ENCODE results near the gene TTLL5.

The TTLL5 gene

DNA sequence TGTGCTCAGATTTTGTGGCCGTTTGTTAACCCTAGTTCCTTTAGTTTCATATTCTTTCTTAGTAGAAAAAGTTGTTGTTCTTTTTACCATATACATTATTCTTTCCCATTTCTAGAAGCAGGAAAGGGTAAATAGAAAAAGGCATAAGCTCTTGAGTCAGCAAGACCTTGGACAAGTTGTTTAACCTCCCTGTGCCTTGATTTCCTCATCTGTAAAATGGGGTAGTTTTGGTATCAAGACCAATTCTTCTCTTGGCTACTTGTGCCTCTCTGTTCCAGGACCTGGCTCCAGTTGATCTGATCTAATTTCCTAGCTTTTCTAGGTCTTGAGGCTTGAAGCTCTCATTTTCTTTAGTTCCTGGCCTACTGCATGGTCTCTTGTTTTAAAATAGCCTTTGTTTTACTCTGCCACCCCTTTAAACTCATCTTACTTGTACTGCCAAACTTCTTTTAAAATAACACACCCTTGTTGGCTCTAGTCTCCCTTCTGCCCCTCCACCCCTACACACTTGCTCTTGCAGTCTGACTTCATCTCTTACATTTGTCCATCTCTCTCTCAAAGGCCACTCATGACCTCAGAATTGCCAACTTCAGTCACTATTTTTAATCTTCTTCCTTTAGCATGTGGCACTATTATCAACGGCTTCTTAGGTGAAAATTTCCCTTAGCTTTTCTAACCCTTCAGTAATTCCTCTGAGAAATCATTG, 143.7 kb downstream of the TTLL5 start:
- no peak for DNase-seq (ENCODE audit: low read depth in 2 of 2)

DNA sequence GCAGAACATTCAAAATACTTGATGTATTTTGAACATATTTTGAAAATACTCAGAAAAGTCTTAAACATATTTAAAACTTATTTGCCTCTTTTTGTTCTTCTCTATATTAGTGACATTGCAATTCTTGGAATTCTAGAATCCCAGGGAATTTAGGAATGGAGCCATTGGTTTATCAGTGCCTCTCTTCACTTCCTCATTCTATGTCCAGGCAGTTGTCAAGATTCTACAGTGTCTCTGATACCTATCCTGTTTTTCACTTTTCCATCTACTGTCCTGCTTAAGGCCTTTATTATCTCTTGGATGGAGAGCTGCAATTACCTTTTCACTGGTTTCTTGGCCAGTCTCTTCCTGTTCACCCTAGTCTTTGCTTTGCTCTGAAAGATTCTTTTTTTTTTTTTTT, 144.6 kb downstream of the TTLL5 start:
- no peak for DNase-seq (ENCODE audit: low read depth in 2 of 2)

DNA sequence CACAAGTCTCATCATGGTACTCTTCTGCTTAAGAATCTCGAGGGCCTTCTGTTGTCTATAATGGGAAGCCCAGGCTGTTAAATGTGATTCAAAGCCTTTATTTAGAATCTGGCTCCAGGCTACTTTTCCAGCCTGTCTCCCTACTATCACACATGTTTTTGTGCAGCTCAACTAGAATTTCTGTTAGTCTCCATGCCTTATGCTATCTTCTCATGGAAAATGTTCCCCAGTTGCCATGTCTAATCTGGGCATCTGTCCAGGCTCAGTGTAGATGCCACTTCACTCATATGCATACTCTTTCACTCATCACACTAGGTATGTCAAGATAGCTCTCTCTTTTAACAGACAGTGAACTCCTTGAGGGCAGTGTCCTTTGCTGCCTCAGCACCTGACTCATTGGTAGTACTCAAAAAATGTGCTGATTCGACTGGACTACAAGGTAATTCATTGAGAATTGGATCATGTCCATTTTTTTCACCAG, 145.3 kb downstream of the TTLL5 start:
- DNase-seq (ENCODE audit: low read depth in 2 of 2) = no peak

DNA sequence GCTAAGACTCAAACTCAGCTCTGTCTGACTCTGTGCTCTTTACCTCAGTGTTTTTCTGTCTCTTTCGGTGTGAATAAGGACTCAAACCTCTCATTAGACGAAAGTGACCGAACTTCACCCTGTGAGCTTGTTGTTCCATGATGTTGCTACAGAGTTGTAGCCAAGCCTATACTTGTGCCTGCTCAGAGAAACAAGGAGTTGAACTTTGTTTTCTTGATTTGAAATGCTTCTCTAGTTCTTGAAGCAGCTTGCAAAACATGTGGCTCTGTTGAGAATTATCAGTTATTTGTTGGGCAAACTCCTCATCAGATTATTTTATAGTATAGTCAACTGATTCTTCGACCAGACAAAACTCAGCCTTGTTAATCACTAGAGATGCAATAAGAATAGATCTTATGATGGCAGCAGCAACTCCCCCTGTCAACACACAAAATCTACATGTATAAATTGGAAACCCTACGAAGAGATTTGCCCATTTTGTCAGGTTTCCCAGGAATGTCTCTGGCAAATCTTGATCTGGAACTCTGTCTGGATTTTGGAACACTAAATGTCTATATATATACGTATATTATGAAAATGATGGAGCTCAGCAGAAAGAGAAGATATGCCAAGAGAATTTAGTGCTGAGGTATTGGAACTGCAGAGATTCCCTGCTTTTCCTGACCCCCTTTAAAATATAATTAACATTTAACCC, 146.8 kb downstream of the TTLL5 start:
- DNase-seq (ENCODE audit: low read depth in 2 of 2) = no peak

DNA sequence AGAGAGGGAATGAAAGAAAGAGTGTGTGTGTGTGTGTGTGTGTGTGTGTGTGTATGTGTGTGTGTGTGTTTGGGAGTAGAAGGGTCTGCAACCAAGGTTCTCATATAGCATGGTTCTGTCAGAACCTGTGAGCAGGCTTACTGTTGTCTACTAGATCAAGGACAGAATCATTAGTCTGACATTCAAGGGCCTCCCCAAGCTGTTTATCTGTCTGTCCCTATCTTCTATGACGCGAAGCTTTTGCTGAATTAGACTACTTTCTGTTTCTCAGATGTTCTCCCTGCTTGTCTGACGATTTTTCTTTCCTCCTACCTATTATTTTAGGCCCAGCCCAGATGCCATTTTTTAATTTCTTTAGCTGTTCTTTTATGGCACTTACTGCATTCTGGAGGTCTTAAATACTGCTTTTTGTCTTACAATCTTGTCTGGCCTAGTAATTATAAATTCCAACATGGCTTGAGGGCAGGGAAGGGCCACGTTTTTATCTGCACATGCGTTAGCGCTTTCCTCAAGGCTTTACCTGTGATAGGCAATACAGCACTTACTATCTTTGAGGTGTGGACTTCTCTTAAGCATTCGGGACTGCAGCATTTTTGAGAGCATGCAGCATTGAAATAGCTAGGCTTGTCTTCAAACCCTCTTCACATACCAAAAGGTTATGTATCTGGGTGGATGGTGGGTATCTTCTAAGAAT, 150.2 kb downstream of the TTLL5 start:
- DNase-seq (ENCODE audit: low read depth in 2 of 2) = no peak

DNA sequence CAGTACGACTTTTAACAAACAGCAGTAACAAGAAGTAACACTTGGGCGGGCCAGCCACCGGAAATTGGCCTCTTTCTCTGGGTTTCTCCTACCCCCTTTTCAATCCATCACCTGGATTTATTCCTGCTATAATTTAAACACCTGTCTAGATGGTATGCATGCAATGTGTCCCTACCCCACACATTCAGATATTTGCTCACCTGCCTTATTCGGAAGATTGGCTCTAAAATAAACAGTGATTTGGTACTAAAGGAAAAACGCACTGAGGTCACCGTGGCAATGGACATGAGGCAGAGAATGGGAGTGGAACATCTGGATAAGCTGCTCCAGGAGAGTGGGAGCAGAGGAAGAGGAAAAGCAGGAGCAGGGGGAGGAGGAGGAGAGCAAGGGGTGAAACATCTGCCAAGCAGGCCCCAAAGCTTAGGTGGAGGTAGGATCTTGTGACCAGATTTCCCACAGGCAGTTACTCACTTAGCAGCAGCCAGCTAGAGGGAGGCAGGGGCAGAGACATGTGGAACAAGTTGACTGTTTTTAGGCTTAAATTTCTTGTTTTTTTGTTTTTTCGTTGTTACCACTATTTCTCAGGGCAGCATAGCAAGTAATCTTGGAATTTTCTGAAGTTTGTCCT, 150.9 kb downstream of the TTLL5 start:
- DNase-seq (ENCODE audit: low read depth in 2 of 2) = no peak

DNA sequence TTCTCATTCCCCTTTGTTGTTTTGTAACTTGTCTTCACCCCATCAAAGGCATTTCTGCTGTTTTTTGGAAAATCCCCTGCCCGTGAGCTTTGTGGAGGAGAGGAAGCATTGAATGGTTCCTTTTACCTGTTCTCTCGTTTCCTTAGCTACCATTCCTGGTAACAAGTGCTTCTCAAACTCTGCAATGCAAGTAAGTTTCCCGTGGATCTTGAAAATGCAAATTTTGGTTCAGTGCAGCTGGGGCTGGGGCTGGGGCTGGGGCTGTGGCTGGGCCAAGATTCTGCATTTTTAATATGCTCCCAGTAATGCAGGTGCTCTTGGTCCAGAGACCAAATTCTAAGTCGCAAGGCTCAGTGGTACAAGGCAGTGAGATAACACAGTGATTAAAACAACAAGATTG, 151.6 kb downstream of the TTLL5 start:
- no peak for DNase-seq (ENCODE audit: low read depth in 2 of 2)

DNA sequence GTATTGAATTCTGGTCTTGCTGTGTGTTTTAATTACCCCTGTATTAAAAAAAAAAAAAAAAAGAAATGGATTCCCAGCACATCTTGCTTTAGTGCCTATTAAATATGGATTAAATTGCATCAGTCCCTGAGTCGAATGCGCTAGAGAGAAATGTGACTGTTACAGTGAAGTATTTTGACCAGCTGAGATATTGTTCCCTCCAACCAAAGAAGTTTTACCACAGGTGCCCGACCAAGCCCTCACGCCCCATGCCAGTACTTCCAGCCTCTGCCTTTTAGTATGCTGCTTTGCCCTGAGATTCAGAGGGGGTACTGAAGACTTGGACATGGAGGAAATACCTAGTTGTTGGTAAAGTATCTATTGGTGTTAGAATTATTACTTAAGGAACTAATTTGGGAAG, 159.7 kb downstream of the TTLL5 start:
- no peak for DNase-seq (ENCODE audit: low read depth in 2 of 2)

DNA sequence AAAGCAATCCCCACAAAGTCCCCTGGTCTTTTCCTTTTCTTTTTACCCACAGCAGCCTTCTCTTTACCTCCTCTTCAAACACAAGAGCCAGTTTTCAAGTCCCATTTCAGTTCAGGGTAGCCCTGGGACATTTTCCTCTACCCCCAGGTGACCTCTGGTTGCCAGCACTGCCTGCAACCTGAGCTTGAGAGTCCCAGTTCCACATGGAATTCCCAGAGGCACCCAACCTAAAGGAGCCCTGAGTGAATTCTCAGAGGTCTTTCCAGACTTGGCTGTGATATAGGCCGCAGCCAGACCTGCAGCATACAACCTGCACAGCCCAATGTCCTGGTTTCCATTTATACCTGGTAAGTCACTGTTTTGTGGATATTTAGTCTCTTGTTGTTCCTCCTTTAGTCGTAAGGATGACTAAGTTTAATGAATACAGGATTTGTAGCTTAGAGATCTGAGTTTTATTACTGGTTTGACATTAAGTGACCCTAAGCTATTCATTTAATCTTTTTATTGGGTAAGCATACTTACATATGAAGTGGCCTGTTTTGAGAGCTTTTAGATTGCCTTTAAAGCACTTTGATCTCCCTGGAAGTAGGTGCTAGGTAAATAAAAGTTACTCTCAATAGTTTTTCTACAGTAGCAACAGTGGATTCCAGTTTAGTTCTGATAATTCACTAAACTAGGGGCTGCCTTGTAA, 160.9 kb downstream of the TTLL5 start:
- no peak for DNase-seq (ENCODE audit: low read depth in 2 of 2)

DNA sequence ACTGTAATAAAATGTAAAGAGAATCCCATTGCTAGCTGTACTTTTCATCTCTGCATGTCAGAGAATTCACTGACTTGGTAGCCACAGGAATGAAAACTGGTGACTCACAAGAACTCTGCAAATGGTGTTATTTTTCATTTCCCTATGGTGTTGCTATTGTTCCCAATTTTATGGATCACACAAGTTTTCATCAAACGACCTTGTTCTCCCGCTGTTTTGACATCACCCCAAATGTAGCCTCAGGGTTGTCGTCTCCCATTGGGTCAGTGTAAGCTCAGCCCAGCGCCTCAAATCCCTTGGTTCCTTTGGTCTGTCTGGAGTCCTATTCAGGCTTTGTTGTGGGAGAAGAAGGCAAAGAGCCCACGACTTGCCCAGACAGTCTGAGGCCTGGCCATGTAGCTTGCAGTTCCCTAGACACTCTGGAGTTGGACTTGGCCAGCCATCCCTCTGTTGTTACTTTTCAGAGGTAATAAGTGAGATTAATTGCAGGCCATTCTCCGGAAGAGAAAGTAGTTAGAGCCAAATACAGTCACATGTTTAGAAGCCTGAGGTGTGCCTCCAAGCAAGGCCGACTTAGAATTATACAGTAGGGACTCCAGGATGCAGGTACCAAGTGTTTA, 161.6 kb downstream of the TTLL5 start:
- no peak for DNase-seq (ENCODE audit: low read depth in 2 of 2)

DNA sequence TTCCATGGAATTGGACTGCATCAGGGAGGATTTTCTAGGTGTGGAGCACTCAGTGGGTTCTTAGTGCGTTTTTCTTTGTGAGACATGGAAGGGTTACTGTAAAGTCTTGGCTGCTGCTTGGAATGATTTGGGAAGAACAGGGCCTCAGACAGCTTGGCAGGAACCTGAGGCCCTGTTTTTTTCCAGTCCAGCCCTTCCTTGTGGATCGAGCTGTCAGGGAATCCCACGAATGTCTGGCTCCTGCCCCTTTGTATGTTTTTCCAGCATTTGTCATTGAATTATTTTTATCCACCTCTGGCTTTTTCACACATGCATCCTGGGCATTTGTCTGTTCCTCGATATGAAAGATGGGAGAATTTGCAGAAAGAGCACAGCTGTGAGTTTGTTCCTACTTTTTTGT, 162.3 kb downstream of the TTLL5 start:
- DNase-seq (ENCODE audit: low read depth in 2 of 2) = no peak

DNA sequence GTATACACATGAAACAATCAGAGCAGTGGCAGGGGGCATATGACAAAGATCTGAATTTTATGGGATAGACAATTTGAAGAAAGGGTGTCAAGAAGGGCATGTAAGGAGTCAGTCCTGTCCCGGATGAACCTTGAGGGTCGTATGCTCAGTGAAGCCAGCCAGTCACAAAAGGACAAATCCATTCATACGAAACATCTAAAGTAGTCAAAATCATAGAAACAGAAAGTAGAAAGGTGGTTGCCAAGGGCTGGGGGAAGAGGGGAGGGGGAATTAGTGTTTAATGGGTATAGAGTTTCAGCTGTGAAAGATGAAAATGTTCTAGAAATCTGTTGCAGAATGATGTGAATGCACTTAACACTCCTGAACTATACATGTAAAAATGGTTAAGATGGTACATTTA, 163.3 kb downstream of the TTLL5 start:
- DNase-seq (ENCODE audit: low read depth in 2 of 2) = no peak

DNA sequence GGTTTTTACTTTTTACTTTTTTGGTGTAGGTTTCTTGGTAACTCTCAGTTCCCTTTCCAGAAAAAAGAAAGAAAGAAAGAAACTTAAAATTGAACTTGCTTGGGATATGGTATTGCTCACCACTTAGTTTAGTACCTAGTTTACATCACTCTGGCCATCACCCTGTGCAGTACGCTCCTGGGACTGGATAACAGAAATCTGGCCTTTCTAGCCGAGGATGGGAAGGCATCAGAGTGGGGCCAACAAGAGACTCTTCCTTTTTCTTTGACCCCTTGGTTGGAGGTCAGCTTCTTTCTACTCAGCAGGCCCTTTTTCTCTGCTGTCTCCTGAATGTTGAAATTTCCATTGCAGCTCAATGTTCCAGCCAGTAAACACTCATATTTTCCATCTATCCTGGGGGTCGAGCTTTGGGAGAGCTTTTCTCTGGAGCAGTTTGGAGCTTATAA, 164.1 kb downstream of the TTLL5 start:
- no peak for DNase-seq (ENCODE audit: low read depth in 2 of 2)

DNA sequence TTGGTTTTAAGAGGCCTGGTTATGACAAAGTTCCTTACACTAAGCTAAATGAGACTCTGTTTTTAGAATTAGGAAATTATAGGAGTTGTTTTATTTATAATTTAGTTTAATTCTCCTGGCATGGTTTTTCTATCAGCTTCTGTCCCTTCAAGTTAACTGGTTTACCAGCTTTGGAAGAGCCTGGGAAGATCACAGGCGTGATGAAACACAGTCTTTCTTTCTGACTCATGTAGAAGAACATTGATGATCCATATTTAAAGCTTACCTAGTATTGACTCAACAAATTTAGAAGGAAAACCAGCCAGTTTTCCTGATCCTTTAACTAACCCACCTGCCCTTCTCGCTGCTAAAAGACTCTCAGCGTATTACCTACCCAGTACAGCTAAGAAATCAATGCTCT, 165.6 kb downstream of the TTLL5 start:
- DNase-seq (ENCODE audit: low read depth in 2 of 2) = no peak

DNA sequence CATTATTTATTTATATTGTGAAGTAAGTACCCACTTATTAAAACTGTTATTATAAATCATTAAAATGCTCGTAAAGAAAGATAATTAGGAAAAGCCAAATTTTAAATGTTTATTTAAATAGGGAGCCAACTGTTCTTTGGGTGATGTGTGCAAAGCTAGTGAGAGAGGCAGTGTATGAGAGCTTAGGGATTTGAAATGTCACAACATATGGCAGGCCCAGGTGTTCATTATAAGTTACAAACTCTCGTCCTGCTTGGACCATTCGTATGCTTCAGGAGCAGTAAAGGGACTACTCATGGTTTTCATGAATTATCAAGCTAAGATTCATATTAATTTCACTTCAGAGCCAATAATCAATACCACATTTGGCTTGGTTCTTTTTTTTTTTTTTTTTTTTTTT, 166.3 kb downstream of the TTLL5 start:
- DNase-seq (ENCODE audit: low read depth in 2 of 2) = no peak

DNA sequence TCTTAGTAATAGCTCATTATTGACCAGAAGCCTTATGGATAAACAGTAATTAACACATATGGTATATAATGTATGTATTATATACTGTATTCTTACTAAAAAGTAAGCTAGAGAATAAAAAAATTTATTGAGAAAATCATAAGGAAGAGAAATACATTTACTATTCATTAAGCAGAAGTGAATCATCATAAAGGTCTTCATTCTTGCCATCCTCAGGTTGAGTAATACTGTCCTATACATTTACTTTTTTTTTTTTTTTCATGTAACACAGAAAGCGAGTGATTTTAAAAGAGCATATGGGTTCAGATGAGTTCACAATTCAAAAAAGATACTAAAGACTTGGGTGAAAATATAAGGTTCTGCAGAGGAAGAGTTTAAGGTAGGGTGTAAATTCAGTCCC, 168.3 kb downstream of the TTLL5 start:
- no peak for DNase-seq (ENCODE audit: low read depth in 2 of 2)

DNA sequence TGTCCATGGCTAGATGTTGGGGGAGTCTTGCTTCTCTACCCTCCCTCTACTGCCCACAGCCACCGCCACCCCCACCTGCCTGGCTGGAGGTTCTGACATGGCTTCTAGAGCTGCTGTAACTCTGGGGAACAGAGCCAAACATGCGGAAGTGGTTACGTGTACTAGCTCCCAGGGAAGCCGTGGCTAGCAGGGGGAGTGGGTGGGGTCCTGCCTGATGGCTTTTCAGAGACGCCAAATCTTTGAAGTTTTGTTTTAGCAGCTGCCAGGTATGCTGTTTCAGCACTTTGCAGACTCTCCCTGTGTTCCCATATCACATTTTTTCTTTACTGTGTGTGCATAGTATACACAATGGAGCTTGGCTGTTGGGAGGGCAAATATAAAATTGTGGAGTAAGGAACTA, 170.4 kb downstream of the TTLL5 start:
- no peak for DNase-seq (ENCODE audit: low read depth in 2 of 2)

DNA sequence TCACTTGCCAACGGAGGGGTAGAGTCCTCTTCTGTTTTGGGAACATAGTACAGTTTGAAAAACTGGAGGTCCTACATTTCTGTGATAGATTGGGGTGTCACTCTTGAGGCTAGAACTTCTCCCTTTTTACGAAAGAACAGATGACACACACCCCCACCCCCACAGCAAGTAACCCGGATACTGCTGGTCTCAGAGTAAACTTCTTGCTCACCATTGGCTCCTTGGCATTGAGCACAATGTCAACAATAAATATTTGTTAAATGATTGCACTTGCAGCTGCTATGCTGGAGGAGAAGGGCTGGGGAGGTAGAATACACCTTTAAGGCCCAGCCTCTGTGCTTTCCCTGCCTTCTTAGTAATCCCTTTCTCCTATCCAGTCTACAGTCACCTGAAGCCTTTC, 170.9 kb downstream of the TTLL5 start:
- no peak for DNase-seq (ENCODE audit: low read depth in 2 of 2)

DNA sequence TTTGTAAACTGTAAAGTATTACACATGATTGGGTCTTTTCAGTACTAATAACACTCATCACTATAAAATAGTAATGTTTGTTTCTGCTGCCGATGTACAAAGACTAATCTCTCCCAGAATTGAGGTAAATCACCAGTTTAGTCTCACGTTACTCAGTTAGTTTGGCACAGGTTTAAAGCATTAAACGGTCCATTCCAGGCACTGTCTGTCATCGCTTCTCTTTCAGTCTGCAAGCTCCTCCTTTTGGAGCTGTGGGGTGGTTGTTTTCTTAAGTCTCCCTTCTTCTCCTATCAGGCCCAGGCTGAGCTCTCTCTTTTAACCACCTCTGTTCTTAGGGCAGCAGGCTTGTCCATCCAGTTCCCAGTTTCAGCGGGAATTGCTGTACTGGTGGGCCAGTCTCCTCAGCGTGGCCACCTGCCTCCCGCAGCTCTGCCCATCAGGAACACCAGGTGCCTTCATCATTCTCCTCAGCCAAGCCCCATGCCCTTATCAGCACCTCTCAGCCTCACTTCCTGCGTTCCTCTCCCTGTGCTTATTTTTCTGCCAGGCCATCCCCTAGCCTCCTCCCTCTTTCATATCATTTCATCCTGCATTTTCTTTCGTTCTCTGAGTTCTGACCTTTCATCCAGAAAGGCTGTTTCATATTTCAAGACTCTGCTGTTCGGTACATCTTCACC, 171.7 kb downstream of the TTLL5 start:
- DNase-seq (ENCODE audit: low read depth in 2 of 2) = no peak

DNA sequence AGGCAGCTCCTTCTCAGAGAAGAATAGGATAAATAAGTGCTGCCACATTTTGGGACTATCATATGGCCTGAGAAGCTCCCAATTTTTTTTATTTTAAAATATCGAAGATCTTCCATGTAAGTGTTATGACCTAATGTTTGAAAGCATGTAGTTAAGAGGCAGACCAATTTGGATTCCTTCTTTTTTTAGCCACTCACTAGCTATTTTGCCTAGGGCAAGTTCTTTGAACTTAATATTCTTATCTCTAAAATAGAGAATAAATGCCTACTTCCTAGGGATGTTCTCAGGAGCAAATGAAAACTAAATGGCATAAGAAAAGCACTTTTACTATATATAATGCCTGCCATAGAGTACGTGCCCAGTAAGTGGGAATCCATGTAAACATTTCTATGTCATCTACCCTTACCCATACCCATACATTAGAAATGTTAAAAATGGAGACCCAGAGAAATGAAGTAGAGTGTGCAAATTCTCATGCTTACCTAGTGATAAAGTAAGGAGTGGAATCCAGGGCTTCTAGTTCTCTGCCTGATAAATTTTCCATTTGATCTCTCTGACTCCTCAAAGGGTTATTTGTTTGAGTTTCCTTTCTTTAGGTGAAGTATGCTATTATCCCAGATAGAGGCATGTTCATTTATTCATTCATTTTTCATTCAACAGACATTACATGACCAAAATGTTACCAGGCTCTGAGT, 172.4 kb downstream of the TTLL5 start:
- DNase-seq (ENCODE audit: low read depth in 2 of 2) = no peak
